Esophagus muscularis mucosa (tissue), 4 donors: Measurements from ENCODE around the gene SPTBN1.

Experiments
- CTCF ChIP-seq, 3 experiments: fragments of 200-600 bp in 2 of 3; fragments of 450-650 bp in 1 of 3; sonication (generic) in 2 of 3; IDR thresholded peaks; one replicate each; pipeline ENCODE4 v1.5.1; 2017 to 2019; ENCODE audit warnings: antibody characterized with exemption in 3 of 3, mild to moderate bottlenecking in 2 of 3, moderate library complexity in 1 of 3
- EP300 ChIP-seq: sonication (generic); formaldehyde crosslinking; IDR thresholded peaks from one replicate; pipeline ENCODE4 v1.6.1; 2017; ENCODE audit warnings: antibody characterized with exemption
- POLR2AphosphoS5 ChIP-seq, 2 donors: sonication (generic); formaldehyde crosslinking; IDR thresholded peaks; one replicate each; pipeline ENCODE4 v1.6.1; 2017; ENCODE audit warnings: antibody characterized with exemption in 2 of 2

- TF ChIP-seq CTCF (IDR thresholded peaks at IDR 0.05) (no peak), EP300 (no peak), POLR2AphosphoS5 (IDR thresholded peaks at IDR 0.05) (no peak)
Observed at GRCh38 chr2:54608224-54608623, 152.1 kb downstream of the SPTBN1 start.
